CD4-positive, alpha-beta memory T cell (primary cell): ENCODE results near the gene MAST2. TPM values are rescaled to one million over a fixed set of nuclear protein-coding genes. Genes with fewer than 3 reads are reported as not detected.
A peak's percentile ranks its signal among the peaks of the same experiment; 100 is the strongest.
"Not testable (repeated sequence)": the region's sequence is repeated elsewhere in the genome, so short reads cannot be mapped to it uniquely, and the experiment has no call there.

Source experiments
- CTCF ChIA-PET: fragments of 350-600 bp; sonication (Branson Sonifier 250); formaldehyde crosslinking; loops from one replicate; lab custom pipeline; 2021; ENCODE audit warnings: inconsistent platforms; ENCODE audit not compliant: partially characterized antibody; lab: Charles Lee
- POLR2A ChIA-PET: fragments of 350-600 bp; sonication (Branson Sonifier 250); formaldehyde crosslinking; loops from one replicate; lab custom pipeline; 2021; ENCODE audit not compliant: partially characterized antibody; lab: Charles Lee
- DNase-seq, 5 donors: peaks; one replicate each; pipeline versions ENCODE4 v3.0.0 to v3.0.0-alpha.2; 2020 to 2022; ENCODE audit warnings: mixed read lengths in 1 of 5
- H3K27ac ChIP-seq: one replicate; pipeline ENCODE4 v1.7.0; 2013; ENCODE audit warnings: low read depth, low read length
- H3K27me3 ChIP-seq: 2 replicates; pipeline ENCODE4 v1.7.0; 2013; ENCODE audit warnings: mild to moderate bottlenecking, low read length, moderate library complexity; ENCODE audit not compliant: insufficient read depth
- H3K36me3 ChIP-seq: 2 replicates; pipeline ENCODE4 v1.7.0; 2013; ENCODE audit warnings: mild to moderate bottlenecking, low read length, moderate library complexity; ENCODE audit not compliant: insufficient read depth
- H3K4me1 ChIP-seq: 2 replicates; pipeline ENCODE4 v1.7.0; 2013; ENCODE audit warnings: mild to moderate bottlenecking, low read length, moderate library complexity; ENCODE audit not compliant: insufficient read depth
- H3K4me3 ChIP-seq, 2 donors: one replicate each; pipeline ENCODE4 v1.7.0; 2013; ENCODE audit warnings: low read length in 2 of 2, mild to moderate bottlenecking in 1 of 2
- H3K9me3 ChIP-seq, 2 donors: one replicate each; pipeline ENCODE4 v1.7.0; 2013; ENCODE audit warnings: low read length in 2 of 2, control low read depth in 1 of 2; ENCODE audit not compliant: control insufficient read depth in 1 of 2
- H3K27ac Mint-ChIP-seq, 7 donors: one replicate each; pipeline ENCODE4 v1.8.0; 2020 to 2021; ENCODE audit warnings: mixed read lengths in 7 of 7, mild to moderate bottlenecking in 6 of 7, inconsistent platforms in 3 of 7, moderate library complexity in 3 of 7
- H3K27me3 Mint-ChIP-seq, 2 donors: one replicate each; pipeline ENCODE4 v1.8.0; 2020 to 2021; ENCODE audit warnings: mixed read lengths in 2 of 2
- H3K36me3 Mint-ChIP-seq, 2 donors: one replicate each; pipeline ENCODE4 v1.8.0; 2020 to 2021; ENCODE audit warnings: mixed read lengths in 2 of 2, inconsistent platforms in 1 of 2, mild to moderate bottlenecking in 1 of 2
- H3K4me1 Mint-ChIP-seq, 4 donors: one replicate each; pipeline ENCODE4 v1.8.0; 2020 to 2021; ENCODE audit warnings: mixed read lengths in 4 of 4, mild to moderate bottlenecking in 1 of 4
- H3K4me3 Mint-ChIP-seq, 8 donors: one replicate each; pipeline ENCODE4 v1.8.0; 2020 to 2021; ENCODE audit warnings: mixed read lengths in 8 of 8, mild to moderate bottlenecking in 7 of 8, moderate library complexity in 6 of 8, inconsistent platforms in 3 of 8
- H3K9me3 Mint-ChIP-seq, 8 donors: one replicate each; pipeline ENCODE4 v1.8.0; 2020 to 2021; ENCODE audit warnings: mixed read lengths in 8 of 8, mild to moderate bottlenecking in 5 of 8, inconsistent platforms in 3 of 8, moderate library complexity in 1 of 8
- intact Hi-C: fragments of 100-400 bp; cut with micrococcal nuclease; formaldehyde crosslinking; loops from one replicate; pipeline ENCODE4 v1.15.1; 2023
- polyA plus RNA-seq, 2 donors: library from polyadenylated mRNA; unstranded; fragments of 300-500 nt; fragmentation: Illumina TruSeq; gene quantifications; one replicate each; pipeline ENCODE4 v1.2.3, GENCODE V29; 2021
- total RNA-seq, 2 experiments: library from RNA; stranded (reverse); gene quantifications; one replicate each; pipeline ENCODE4 v1.2.3, GENCODE V29; 2021

MAST2 gene
- total and polyA plus RNA-seq, 4 experiments from 2014 or later: 0.65 to 9.9 (median 4.3) TPM

DNA sequence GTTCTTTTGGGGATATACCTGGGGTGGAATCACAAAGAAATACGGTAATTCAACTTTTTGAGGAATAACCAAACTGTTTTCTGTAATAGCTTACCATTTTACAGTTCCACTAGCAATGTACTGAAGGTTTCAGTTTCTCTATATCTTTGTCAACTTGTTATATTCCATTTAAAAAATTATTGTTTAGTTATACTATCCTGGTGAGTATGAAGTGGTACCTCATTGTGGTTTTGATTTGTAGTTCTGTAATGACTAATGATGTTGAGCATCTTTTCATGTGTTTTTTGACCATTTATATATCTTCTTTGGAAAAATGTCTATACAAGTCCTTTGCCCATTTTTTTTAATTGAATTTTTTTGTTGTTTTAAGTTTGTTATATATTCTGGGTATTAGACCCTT, 39.4 kb downstream of the MAST2 start:
- Mint-ChIP-seq H3K9me3 (no peaks in the 10 kb centered on the region), H3K4me3 (no peak overlapping the region), H3K4me1 (peaks cover 0 to 5% (median 0%) of the 10 kb centered on the region in 4 donors), H3K36me3 (peaks cover 0 to 4% of the 10 kb centered on the region in 2 donors), H3K27me3 (no peaks in the 10 kb centered on the region), H3K27ac (peak overlapping the region in 1 of 7 donors; percentile 7)
- no peak for DNase-seq
- intact Hi-C loops: no loop called here
- H3K36me3 ChIP-seq: no peaks in the 10 kb centered on the region
- H3K9me3 ChIP-seq: no peaks in the 10 kb centered on the region
- ChIA-PET CTCF (no interaction called here), POLR2A (no interaction called here)
- H3K4me3 ChIP-seq: no peak overlapping the region
- no peaks in the 10 kb centered on the region for H3K4me1 ChIP-seq
- no peak overlapping the region for H3K27ac ChIP-seq
- H3K27me3 ChIP-seq: no peaks in the 10 kb centered on the region

DNA sequence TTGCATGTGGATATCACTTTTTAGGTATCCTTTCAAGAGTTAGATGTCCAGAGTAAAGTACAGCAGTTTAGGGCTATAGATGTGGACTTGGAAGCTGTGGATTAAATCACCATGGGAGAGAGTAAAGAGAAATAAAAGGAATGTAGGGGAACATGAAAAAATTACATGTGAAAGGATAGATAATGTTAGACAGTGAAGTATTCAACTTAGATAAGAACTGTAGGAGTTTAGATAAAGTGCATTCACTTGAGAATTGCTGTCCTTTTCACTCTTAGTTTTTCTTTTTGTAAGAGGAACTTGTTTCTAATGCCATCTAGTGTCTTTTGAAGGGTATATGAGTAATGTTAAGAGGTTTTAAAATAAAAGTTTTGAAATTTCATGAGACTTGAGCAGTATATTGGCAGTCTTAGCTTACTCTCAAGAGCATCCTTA, 40.1 kb downstream of the MAST2 start:
- intact Hi-C loops: no loop called here
- H3K27me3 Mint-ChIP-seq: no peaks in the 10 kb centered on the region

DNA sequence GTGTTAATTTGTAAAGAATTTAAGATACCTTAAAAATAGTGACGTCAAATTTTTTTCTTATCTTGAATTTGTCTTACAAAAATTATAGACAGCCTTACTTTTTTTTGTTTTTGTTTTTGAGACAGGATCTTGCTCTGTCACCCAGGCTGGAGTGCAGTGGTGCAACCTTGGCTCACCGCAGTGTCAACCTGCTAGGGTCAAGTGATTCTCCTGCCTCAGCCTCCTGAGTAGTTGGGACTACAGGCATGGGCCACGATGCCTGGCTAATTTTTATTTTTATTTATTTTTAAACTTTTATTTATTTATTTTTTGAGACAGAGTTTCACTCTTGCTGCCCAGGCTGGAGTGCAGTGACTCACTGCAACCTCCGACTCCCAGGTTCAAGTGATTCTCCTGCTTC, 40.6 kb downstream of the MAST2 start:
- POLR2A ChIA-PET: interaction anchor here (0.6 kb wide), 1 partner anchor 220 kb away, joined by 3 read pairs; no protein-coding TSS in a partner anchor
- H3K36me3 ChIP-seq, H3K27ac ChIP-seq, H3K4me1 Mint-ChIP-seq, H3K4me1 ChIP-seq, H3K27me3 ChIP-seq, H3K27ac Mint-ChIP-seq, H3K27me3 Mint-ChIP-seq, DNase-seq, intact Hi-C loops, H3K9me3 Mint-ChIP-seq, H3K4me3 ChIP-seq, H3K4me3 Mint-ChIP-seq, CTCF ChIA-PET, H3K9me3 ChIP-seq: not testable (repeated sequence)
- peaks cover 0 to 10% of the 10 kb centered on the region in 2 donors for H3K36me3 Mint-ChIP-seq

More for the DNA sequence above, 40.1 kb downstream of the MAST2 start:
- ChIA-PET CTCF (no interaction called here), POLR2A (no interaction called here)
- H3K27ac Mint-ChIP-seq: peak overlapping the region in 2 of 7 donors; percentile 3 to 56
- H3K9me3 ChIP-seq: no peaks in the 10 kb centered on the region
- H3K4me1 Mint-ChIP-seq: peaks cover 0 to 5% (median 0%) of the 10 kb centered on the region in 4 donors
- DNase-seq: peak in 1 of 5 donors; percentile 2
- H3K9me3 Mint-ChIP-seq: peaks cover 0 to under 1% (median 0%) of the 10 kb centered on the region in 8 donors
- no peak overlapping the region for H3K4me3 Mint-ChIP-seq
- no peak overlapping the region for H3K4me3 ChIP-seq
- no peak overlapping the region for H3K27ac ChIP-seq
- H3K27me3 ChIP-seq: no peaks in the 10 kb centered on the region
- no peaks in the 10 kb centered on the region for H3K36me3 ChIP-seq
- no peaks in the 10 kb centered on the region for H3K4me1 ChIP-seq
- peaks cover 0 to 5% of the 10 kb centered on the region in 2 donors for H3K36me3 Mint-ChIP-seq

DNA sequence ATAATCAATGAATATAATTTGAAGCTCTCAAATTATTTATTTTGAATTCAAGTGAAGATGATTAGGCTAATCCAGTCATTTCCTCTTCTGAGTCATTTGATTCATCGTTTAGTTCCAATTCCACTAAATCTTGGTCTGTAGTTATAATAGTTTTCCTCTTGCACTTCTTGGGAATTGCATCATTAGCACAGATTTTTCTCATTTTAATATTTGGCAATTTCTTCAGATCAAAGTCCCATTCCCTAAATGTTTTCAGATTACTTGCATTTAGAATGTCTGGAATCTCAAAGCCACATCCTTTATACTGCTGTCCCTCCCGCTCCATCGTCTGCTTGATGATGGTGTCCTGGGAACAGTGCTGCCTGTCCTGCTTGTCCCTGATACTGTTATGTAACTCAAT, 43.5 kb downstream of the MAST2 start:
- peaks cover 3 to 25% (median 16%) of the 10 kb centered on the region in 8 donors for H3K9me3 Mint-ChIP-seq
- intact Hi-C loops: no loop called here
- Histone ChIP-seq H3K4me3 (no peak overlapping the region), H3K4me1 (no peaks in the 10 kb centered on the region), H3K36me3 (no peaks in the 10 kb centered on the region), H3K9me3 (no peaks in the 10 kb centered on the region), H3K27me3 (no peaks in the 10 kb centered on the region), H3K27ac (no peak overlapping the region)
- H3K36me3 Mint-ChIP-seq: peaks cover 7 to 27% of the 10 kb centered on the region in 2 donors
- no peak overlapping the region for H3K4me3 Mint-ChIP-seq
- CTCF ChIA-PET: interaction anchor here (1.0 kb wide), 1 partner anchor 8 kb away, joined by 3 read pairs; no protein-coding TSS in a partner anchor
- no peak for DNase-seq
- peaks cover 0 to 5% (median 0%) of the 10 kb centered on the region in 4 donors for H3K4me1 Mint-ChIP-seq
- H3K27ac Mint-ChIP-seq: no peak overlapping the region
- H3K27me3 Mint-ChIP-seq: no peaks in the 10 kb centered on the region
- POLR2A ChIA-PET: no interaction called here

DNA sequence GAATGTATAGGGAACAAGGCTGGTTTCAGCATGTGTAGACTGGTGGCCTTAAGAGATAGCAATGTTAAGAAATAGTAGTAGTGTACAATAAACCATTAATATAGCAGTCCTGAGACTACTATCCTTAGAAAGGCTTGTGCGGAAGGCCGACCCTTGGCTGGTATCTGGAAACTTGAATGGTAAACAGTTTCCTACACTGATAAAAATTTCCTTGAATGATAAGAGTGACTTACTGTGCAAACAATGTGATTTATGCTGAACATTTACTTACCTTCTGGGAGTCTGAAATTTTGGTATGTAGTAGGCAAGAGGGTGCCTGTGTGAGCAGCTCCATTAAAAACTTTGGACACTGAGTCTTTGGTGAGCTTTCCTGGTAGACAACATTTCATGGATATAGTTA, 44.7 kb downstream of the MAST2 start:
- H3K4me1 Mint-ChIP-seq: peaks cover 0 to 2% (median 0%) of the 10 kb centered on the region in 4 donors
- H3K36me3 Mint-ChIP-seq: peaks cover 7 to 27% of the 10 kb centered on the region in 2 donors
- H3K9me3 ChIP-seq: no peaks in the 10 kb centered on the region
- DNase-seq: no peak
- H3K27ac Mint-ChIP-seq: no peak overlapping the region
- H3K27me3 ChIP-seq: no peaks in the 10 kb centered on the region
- ChIA-PET CTCF (no interaction called here), POLR2A (no interaction called here)
- H3K4me3 ChIP-seq: no peak overlapping the region
- H3K27ac ChIP-seq: no peak overlapping the region
- intact Hi-C loops: no loop called here
- no peaks in the 10 kb centered on the region for H3K36me3 ChIP-seq
- no peak overlapping the region for H3K4me3 Mint-ChIP-seq
- no peaks in the 10 kb centered on the region for H3K27me3 Mint-ChIP-seq
- no peaks in the 10 kb centered on the region for H3K4me1 ChIP-seq
- peaks cover 3 to 25% (median 16%) of the 10 kb centered on the region in 8 donors for H3K9me3 Mint-ChIP-seq

DNA sequence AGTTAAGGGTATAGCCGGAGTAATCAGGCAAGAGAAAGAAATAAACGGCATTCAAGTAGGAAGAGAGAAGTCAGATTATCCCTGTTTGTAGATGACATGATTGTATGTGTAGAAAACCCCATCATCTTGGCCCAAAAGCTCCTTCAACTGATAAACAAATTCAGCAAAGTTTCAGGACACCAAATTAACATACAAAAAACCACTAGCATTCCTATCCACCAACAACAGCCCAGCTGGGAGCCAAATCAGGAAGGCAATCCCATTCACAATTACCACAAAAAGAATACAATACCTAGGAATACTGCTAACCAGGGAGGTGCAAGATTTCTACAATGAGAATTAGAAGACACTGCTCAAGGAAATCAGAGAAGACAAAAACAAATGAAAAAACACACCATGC, 45.3 kb downstream of the MAST2 start:
- Mint-ChIP-seq H3K27me3 (no peaks in the 10 kb centered on the region), H3K4me3 (no peak overlapping the region), H3K4me1 (no peaks in the 10 kb centered on the region), H3K27ac (peak overlapping the region in 1 of 7 donors; percentile 1), H3K36me3 (peaks cover 7 to 27% of the 10 kb centered on the region in 2 donors), H3K9me3 (peaks cover 3 to 25% (median 16%) of the 10 kb centered on the region in 8 donors)
- ChIA-PET CTCF (no interaction called here), POLR2A (no interaction called here)
- no peaks in the 10 kb centered on the region for H3K9me3 ChIP-seq
- no peaks in the 10 kb centered on the region for H3K4me1 ChIP-seq
- H3K4me3 ChIP-seq: no peak overlapping the region
- no peak for DNase-seq
- intact Hi-C loops: no loop called here
- no peak overlapping the region for H3K27ac ChIP-seq
- no peaks in the 10 kb centered on the region for H3K27me3 ChIP-seq
- no peaks in the 10 kb centered on the region for H3K36me3 ChIP-seq

DNA sequence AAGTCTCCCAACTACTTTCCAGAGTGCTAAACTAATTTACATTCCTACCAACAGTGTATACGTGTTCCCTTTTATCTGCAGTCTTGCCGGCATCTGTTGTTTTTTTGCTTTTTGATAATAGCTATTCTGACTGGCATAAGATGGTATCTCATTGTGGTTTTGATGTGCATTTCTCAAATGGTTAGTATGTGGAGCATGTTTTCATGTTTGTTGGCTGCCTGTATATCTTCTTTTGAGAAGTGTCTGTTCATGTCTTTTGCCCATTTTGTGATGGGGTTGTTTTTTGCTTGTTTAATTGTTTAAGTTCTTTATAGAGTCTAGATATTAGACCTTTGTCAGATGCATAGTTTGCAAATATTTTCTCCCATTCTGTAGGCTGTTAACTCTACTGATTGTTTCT, 46.6 kb downstream of the MAST2 start:
- H3K36me3 Mint-ChIP-seq: peaks cover 7 to 30% of the 10 kb centered on the region in 2 donors
- H3K4me1 Mint-ChIP-seq: no peaks in the 10 kb centered on the region
- H3K4me1 ChIP-seq: no peaks in the 10 kb centered on the region
- ChIA-PET CTCF (no interaction called here), POLR2A (no interaction called here)
- no peaks in the 10 kb centered on the region for H3K9me3 ChIP-seq
- DNase-seq: no peak
- intact Hi-C loops: no loop called here
- H3K4me3 ChIP-seq: no peak overlapping the region
- H3K9me3 Mint-ChIP-seq: peaks cover 3 to 25% (median 16%) of the 10 kb centered on the region in 8 donors
- H3K36me3 ChIP-seq: no peaks in the 10 kb centered on the region
- H3K4me3 Mint-ChIP-seq: no peak overlapping the region
- no peak overlapping the region for H3K27ac ChIP-seq
- H3K27me3 ChIP-seq: no peaks in the 10 kb centered on the region
- H3K27me3 Mint-ChIP-seq: no peaks in the 10 kb centered on the region
- no peak overlapping the region for H3K27ac Mint-ChIP-seq
